Nucleus accumbens (tissue), 56 donors: Measurements from ENCODE around the gene BFSP2.
"Not testable (repeated sequence)": the region's sequence is repeated elsewhere in the genome, so short reads cannot be mapped to it uniquely, and the experiment has no call there.

Experiments
- DNase-seq, 56 donors: peaks; one replicate each; lab custom pipeline; 2025; lab: John Stamatoyannopoulos, UW

The BFSP2 gene

DNA sequence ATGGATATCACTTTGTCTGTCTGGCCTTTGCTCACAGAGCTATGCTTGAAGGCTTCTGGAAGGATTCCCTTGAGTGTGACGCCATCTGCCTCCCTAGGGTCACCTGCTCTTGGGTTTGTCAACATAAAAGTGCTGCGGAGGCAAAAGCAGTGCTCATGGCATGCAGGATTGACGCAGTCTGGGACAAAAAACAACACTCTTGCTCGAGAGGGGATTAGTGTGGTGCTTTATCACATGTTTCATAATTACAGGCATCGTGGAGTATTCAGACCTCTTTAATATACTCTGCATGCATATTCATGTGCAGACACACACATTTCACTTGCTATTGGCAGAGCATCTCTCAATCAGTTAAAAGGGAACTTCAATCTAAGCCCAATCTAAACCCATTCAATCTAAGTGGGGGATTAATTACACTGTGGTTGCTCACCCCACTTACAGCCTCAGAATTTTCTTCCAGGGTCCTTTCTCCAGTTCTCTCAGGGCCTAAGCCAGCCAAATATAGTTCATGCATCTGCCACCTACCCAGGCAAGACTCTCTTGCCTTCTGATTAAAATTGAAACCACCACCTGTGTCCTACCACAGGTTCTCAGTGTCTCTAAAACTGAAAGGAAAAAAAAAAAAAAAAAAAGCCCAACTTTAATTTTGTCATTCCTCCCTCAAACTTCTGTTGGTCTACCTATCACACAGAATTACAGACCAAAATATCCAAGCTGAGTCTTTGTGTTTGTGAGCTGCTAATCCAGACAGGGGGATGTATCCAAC lies 75.6 kb downstream of the BFSP2 start:
- no peak for DNase-seq

DNA sequence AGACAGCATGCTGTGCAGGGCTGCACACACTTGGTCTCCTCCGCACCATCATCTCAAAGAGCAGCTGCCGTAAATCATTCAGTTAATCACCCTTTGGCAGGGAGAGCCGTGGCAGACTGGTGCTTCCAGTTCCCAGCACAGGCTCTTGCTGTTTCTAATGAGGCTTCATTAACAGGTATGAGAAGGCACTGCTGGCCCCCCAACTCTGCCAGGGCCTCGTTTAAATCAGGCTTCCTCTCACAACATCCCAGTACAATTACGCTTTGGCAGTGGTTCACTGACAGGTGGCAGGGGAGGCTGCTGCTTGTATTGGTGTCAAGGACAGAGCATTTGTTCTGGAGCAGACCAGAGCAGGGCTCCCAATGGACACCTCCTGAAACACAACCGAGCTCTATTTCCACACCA lies 77.1 kb downstream of the BFSP2 start:
- DNase-seq: no peak

DNA sequence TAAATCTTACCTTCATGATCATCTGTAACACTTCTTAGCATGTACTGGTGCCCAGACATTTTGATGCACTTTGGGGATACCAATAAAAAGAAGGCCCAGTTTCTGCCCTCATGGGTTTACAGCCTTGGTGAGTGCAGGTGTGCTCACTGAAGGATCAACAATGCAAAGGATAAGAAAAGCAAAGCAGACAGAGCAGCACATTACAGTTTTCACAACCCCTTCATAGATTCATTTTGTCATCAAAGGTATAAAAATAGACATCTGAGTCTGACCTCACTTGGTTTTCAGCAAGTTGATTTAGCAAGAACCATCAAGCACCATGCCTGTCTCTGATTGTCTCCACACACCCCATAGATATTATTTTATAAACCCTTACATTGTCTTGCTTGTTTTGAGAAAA lies 77.6 kb downstream of the BFSP2 start:
- no peak for DNase-seq

DNA sequence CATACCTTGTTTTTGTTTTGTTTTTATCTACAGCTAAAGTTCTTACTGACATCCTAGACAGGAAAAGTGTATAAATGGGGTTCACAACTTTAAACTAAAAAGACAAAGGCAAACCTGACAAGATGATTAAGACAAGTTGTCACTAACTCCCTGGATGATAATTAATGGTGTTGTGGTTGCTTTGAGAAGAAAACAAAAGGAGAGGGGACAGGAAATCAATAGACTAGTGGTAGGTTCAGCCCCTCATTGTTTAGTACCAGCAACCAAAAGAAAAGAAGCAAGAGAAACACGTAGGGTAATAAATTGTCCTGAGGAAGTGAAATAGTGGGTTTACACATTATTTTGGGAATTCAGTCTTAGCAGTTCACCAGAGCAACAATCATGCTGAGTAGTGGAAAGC lies 78.8 kb downstream of the BFSP2 start:
- DNase-seq: no peak

DNA sequence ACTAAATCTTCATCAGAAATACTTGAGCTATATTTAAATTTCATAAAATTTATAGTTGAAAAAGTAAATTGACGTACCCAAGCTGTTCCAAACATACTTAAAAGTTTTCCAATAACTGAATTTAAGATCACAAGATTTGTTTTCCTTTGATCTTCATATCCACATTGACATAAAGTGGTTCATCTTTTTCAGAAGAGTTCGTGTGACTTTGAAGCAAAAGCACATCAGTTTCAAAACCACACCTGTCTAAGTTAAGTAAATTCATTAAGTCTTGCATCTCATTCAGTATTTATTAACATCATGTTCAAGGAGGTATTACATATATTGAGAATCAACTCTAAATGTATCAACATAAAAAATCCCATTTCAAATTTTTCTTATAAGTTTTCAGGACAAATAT lies 79.5 kb downstream of the BFSP2 start:
- no peak for DNase-seq

DNA sequence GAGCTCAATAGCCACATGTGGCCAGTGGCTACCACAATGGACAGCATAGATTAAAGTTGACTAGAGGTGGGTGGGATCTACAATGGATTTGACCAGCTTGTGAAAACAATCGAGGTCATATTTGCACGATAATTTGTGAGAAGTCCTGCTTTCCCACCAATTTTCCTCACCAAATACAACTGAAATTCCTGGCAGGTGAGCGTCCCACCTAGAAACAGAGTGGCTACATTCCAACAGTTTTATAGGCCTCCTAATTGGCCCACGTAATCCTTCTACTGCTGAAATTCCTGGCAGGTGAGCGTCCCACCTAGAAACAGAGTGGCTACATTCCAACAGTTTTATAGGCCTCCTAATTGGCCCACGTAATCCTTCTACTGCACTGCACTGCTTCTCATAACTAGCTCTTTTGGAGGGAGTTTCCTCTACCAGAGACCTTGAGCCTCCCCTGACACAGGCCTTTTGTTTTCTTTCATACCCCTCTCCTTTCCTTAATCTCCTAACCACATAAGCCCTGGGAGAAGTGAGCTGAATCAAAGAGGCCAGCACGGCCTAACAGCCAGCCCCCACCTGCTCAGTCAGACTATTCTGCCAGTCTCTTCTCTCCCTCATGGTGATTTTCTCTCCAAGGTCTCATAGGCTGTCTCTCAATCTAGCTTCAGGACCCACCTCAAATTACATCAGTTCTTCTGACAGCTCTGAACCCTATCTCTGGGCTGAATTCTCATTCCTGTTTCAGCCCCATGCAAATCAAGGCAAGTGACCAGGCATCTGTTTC lies 80.2 kb downstream of the BFSP2 start:
- no peak for DNase-seq

DNA sequence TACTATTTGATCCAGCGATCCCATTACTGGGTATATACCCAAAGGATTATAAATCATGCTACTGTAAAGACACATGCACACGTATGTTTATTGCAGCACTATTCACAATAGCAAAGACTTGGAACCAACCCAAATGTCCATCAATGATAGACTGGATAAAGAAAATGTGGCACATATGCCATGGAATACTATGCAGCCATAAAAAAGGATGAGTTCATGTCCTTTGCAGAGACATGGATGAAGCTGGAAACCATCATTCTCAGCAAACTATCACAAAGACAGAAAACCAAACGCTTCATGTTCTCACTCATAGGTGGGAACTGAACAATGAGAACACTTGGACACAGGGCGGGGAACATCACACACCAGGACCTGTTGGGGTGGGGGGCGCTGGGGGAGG lies 82.6 kb downstream of the BFSP2 start:
- not testable (repeated sequence) for DNase-seq

DNA sequence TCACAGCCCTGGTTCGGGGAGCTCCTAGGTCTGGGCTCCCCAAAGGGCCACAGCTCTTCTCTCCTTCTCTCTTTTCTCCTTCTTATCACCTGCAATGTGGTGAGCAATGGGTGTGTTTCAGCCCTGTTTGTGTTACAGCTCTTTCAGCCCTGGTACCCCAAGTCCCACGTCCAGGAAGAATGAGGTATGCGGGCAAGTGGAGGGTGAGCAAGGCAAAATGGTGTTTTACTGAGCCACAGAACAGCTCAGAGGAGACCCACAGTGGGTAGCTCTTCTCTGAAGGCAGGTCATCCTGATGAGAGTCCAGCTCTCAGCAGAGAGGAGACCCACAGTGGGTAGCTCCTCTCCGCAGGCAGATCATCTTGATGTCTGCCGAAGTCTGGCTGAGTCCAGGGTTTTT lies 86.8 kb downstream of the BFSP2 start:
- no peak for DNase-seq

GRCh38 chr3:133487204-133487603 lies 87.3 kb downstream of the BFSP2 start:
- no peak for DNase-seq

GRCh38 chr3:133487920-133488540 lies 88.2 kb downstream of the BFSP2 start:
- no peak for DNase-seq

- no peak for DNase-seq
These were observed 89.0 kb downstream of the BFSP2 start for GRCh38 chr3:133488785-133489367.

DNA sequence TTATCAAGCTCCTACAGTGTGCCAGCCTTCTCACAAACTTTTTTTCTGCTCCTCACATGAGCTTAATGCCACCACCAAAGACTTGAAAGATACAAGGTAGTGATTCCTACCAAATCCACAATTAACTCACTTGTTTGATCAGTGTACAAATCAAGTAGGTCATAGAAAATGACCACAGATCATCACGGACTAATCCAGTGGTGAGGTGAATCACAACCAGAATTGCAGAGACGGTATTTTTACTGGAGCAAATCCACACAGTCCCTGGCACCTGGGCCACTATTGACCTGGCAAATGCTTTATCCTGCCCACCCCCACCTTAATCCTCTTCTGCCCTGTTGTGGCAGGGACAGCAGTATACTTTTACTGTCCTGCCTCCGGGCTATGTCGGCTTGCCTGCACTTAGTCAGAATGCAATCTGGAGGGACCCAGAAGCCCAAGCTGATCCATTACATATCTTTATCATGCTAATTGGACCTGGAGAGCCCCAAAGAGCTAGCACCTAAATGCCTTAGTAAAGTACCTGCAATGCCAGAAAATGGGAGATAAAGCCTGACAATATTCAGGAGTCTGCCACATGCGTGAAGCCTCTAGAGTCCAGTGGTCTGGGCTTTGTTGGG lies 89.7 kb downstream of the BFSP2 start:
- DNase-seq: no peak

GRCh38 chr3:133490468-133491351 lies 90.9 kb downstream of the BFSP2 start:
- no peak for DNase-seq

GRCh38 chr3:133491481-133492059 lies 91.7 kb downstream of the BFSP2 start:
- DNase-seq: no peak

GRCh38 chr3:133492159-133492741 lies 92.4 kb downstream of the BFSP2 start:
- DNase-seq: no peak

DNA sequence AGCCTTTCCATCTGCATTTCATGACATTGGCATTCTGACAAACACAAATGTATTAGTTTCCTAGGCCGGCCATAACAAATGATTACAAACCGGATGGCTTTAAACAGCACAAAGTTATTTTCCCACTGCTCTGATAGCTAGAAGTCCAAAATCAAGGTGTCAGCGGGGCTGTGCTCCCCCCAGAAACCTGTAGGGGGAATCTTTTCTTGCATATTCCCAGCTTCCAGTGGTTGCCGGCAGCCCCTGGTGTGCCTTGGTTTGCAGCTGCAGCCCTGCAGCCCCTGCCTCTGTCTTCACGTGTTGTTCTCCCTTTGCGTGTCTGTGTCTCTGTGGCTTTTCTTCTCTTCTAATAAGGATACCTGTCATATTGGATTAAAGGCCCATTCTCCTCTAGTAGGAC lies 94.6 kb downstream of the BFSP2 start:
- no peak for DNase-seq

- DNase-seq: not testable (repeated sequence)
These were observed 102.7 kb downstream of the BFSP2 start for GRCh38 chr3:133502542-133502941.

DNA sequence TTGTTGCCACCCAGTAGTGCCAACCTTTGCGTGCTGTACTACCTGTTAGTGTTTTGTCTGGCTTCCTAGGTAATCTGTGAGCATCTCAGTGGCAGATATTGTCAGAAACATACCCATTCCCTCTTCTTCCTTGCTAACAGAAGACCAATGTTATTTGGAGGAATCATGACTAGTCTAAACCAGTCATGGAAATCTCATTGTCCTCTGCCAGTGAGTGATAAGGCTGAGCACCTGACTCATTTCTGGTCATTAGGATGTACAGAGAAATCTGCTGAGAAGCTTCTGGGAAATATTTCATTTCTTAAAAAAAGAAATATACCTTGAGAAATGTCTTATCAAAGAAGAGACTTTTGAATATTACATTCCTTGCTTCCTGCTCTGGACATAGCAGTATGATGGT lies 103.6 kb downstream of the BFSP2 start:
- no peak for DNase-seq

DNA sequence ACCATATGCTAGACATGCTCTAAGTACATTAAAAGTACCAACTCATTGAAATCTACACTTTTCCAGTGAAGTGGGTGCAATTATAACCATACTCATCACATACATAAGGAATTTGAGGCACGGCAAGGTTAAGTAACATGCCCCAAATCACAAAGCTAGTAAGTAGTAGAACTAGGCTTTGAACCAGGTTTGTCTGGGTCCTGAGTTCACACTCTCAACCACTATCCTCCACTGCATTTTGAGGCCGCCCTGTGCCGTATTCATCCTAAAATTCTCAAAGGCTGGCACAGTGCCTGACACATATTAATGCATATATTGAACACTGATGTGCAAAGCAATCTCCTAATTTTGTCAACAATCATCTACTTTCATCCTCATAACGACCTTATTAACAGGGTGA lies 104.9 kb downstream of the BFSP2 start:
- DNase-seq: no peak
